K562 (cell line): ENCODE data around the gene FAR2. TPM values are rescaled to one million over a fixed set of nuclear protein-coding genes. Genes with fewer than 3 reads are reported as not detected.
A peak's percentile ranks its signal among the peaks of the same experiment; 100 is the strongest.

Experiments used
- polyA plus RNA-seq, 8 experiments: library from polyadenylated mRNA; depleted of rRNA in 4 of 8; stranded (reverse) in 5 of 8; unstranded in 3 of 8; fragments of >200 nt; fragmentation: Nextera tagmentation in 2 of 8; fragmentation: Illumina TruSeq in 1 of 8; extraction: Ambion mirVana in 2 of 8; extraction: Trizol in 1 of 8; gene quantifications; 2 replicates each; pipeline versions ENCODE4 v1.2.1 to v1.2.3, GENCODE V29; 2011 to 2014; ENCODE audit warnings: inconsistent platforms in 1 of 8, missing spikeins in 1 of 8
- total RNA-seq, 7 experiments: library from RNA; depleted of rRNA in 6 of 7; stranded (reverse); fragments of >200 nt in 6 of 7; fragmentation: Illumina TruSeq in 2 of 7; extraction: Trizol in 2 of 7; gene quantifications; 2 replicates each; pipeline versions ENCODE4 v1.2.1 to v1.2.3, GENCODE V29; 2011 to 2021; ENCODE audit warnings: low replicate concordance in 1 of 7
- TF ChIP-seq, protein P1 (sequence below), 2 experiments: fragments of 450-650 bp; formaldehyde crosslinking in 1 of 2; IDR thresholded peaks; 2 replicates each; pipeline versions ENCODE4 v1.4.0 to v1.6.1; 2014 to 2020; ENCODE audit warnings: mild to moderate bottlenecking in 2 of 2, borderline replicate concordance in 1 of 2, low read depth in 1 of 2

FAR2 gene
- total and polyA plus RNA-seq, 9 of the 15 experiments (the other 6 are each of a cell fraction or from before 2014, with no cell fraction given) = 5.0 to 13.4 (median 8.5) TPM

DNA sequence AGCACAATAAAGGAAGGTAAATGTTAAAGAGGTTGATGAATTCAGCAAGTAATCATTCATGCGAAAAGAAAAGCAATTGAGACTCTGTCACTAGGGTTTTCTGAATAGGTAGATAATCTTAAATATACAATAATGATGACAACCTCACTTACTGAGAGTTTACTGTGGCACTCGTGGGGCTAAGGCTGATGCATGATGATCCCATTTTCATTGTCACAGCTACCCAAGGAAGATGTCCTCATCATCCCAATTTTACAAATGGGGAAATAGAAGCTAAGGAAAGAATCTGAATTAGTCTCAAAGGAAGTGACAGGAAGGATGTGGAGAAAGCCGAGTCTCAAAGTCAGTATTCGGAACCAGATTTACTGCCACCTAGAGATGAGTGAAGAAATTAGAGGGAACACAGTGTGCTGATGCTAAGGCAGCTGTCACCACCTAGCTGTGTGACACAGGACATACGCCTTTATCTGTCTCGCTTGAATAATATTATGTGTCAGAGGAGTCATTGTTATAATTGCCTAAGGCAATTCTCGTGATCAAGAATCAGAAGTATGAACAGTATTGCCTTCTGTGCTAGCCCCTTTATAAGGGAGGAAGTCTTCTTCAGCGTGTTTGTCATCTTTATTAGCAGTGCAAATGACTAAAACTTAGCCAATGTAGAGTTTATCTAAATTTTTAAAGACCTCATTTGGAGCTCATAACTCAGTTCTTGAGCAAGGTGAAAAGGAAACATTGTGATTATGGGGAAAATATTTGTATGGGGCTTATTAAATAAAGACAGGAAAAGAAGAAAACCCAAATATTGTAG, 168.7 kb downstream of the FAR2 start (continued):
- TF ChIP-seq, protein P1, sequence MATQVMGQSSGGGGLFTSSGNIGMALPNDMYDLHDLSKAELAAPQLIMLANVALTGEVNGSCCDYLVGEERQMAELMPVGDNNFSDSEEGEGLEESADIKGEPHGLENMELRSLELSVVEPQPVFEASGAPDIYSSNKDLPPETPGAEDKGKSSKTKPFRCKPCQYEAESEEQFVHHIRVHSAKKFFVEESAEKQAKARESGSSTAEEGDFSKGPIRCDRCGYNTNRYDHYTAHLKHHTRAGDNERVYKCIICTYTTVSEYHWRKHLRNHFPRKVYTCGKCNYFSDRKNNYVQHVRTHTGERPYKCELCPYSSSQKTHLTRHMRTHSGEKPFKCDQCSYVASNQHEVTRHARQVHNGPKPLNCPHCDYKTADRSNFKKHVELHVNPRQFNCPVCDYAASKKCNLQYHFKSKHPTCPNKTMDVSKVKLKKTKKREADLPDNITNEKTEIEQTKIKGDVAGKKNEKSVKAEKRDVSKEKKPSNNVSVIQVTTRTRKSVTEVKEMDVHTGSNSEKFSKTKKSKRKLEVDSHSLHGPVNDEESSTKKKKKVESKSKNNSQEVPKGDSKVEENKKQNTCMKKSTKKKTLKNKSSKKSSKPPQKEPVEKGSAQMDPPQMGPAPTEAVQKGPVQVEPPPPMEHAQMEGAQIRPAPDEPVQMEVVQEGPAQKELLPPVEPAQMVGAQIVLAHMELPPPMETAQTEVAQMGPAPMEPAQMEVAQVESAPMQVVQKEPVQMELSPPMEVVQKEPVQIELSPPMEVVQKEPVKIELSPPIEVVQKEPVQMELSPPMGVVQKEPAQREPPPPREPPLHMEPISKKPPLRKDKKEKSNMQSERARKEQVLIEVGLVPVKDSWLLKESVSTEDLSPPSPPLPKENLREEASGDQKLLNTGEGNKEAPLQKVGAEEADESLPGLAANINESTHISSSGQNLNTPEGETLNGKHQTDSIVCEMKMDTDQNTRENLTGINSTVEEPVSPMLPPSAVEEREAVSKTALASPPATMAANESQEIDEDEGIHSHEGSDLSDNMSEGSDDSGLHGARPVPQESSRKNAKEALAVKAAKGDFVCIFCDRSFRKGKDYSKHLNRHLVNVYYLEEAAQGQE (IDR thresholded peaks at IDR 0.05; ENCODE audit: borderline replicate concordance) = peak; percentile 82
- TF ChIP-seq, protein P1 (CRISPR knock-in tag; IDR thresholded peaks at IDR 0.05; ENCODE audit: low read depth) = no peak
- TF ChIP-seq, all 486 proteins: peak for 20
